Brain microvascular endothelial cell (primary cell): ENCODE data around the gene NFIX.

Source experiments
- DNase-seq: peaks from one replicate; pipeline ENCODE4 v3.0.0-alpha.2; 2020
- H3K27ac ChIP-seq: fragments of 250-450 bp; sonication (Bioruptor Pico); 2 replicates; pipeline ENCODE4 v1.5.1; 2020; ENCODE audit warnings: mild to moderate bottlenecking, moderate library complexity
- H3K27me3 ChIP-seq: fragments of 250-450 bp; sonication (Bioruptor Pico); replicated peaks from 2 replicates; pipeline ENCODE4 v1.5.1; 2020; ENCODE audit warnings: mild to moderate bottlenecking
- H3K36me3 ChIP-seq: fragments of 250-450 bp; sonication (Bioruptor Pico); replicated peaks from 2 replicates; pipeline ENCODE4 v1.5.1; 2020; ENCODE audit warnings: mild to moderate bottlenecking
- H3K4me3 ChIP-seq: 2 replicates; pipeline ENCODE4 v1.5.1; 2011; ENCODE audit warnings: low read depth, mild to moderate bottlenecking, control low read depth, low read length, moderate library complexity
- in situ Hi-C: cut with HindIII; loops from 2 replicates; pipeline ENCODE4 v1.10.0; 2017; ENCODE audit warnings: low sequenced_read_pairs, low pct_ligation_motif_present
- TF ChIP-seq, protein P1 (sequence below): IDR thresholded peaks from 2 replicates; pipeline ENCODE4 v1.5.1; 2011; ENCODE audit warnings: low read depth, mild to moderate bottlenecking, moderate library complexity, low read length, control low read depth, inconsistent platforms; ENCODE audit errors: missing control alignments

Gene NFIX

DNA sequence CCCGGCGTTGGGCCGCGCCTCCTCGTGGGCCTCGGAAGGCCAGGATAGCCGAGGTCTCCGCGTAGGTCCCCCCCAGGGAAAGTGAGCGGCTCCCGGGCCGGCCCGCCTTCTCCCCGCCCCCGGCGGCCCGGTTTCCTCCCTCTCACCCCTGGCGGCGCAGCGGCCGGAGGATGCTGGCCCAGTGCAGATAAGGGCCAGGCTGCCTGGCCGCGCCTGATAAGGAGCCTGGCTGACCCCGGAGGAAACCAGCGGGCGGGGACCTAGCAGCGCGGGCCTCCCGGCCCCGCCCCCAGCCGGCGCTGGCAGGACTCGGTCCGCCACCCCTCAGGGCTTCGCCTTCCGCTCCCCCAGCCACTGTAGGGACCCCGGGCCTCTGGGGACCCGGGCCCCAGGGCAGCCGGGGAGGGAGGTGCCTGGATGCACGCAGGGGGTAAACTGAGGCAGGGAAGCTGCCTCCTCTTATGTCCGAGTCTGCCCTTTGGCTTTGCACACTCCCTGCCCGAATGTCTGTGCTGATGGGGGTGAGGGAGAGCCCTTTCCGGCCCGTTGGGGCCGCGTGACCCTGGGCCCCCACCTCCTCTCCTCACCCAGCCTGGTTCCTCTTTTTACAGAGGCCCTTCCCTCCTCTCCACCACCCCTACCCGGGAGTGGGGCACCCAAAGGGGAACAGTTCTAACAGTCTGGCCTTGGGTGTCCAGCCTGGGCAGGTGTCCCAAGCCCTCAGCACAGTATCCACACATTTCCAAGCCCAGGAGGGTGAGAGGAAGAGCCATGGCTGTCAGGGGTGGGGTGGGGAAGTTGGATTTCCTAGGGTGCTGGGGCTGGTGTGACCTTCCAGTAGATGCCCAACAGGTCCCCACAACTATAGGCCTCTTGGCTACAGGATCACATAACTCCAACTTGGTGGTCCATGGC is 107.6 kb downstream of the NFIX start, which contains the start of gene LYL1:
TSS of gene LYL1 (minus strand) at position 193 of the 915 bp plus-strand sequence. CDS start 1,687 bp downstream, outside the sequence.
- Histone ChIP-seq H3K27me3 (no peaks in the 10 kb centered on the region), H3K27ac (no peak within 1 kb of the TSS), H3K36me3 (peaks cover 12% of the 10 kb centered on the region), H3K4me3 (peak within 1 kb of the TSS; percentile 34)
- DNase-seq = no peak
- in situ Hi-C loops = no loop called here
- TF ChIP-seq, protein P1, sequence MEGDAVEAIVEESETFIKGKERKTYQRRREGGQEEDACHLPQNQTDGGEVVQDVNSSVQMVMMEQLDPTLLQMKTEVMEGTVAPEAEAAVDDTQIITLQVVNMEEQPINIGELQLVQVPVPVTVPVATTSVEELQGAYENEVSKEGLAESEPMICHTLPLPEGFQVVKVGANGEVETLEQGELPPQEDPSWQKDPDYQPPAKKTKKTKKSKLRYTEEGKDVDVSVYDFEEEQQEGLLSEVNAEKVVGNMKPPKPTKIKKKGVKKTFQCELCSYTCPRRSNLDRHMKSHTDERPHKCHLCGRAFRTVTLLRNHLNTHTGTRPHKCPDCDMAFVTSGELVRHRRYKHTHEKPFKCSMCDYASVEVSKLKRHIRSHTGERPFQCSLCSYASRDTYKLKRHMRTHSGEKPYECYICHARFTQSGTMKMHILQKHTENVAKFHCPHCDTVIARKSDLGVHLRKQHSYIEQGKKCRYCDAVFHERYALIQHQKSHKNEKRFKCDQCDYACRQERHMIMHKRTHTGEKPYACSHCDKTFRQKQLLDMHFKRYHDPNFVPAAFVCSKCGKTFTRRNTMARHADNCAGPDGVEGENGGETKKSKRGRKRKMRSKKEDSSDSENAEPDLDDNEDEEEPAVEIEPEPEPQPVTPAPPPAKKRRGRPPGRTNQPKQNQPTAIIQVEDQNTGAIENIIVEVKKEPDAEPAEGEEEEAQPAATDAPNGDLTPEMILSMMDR = no peak

DNA sequence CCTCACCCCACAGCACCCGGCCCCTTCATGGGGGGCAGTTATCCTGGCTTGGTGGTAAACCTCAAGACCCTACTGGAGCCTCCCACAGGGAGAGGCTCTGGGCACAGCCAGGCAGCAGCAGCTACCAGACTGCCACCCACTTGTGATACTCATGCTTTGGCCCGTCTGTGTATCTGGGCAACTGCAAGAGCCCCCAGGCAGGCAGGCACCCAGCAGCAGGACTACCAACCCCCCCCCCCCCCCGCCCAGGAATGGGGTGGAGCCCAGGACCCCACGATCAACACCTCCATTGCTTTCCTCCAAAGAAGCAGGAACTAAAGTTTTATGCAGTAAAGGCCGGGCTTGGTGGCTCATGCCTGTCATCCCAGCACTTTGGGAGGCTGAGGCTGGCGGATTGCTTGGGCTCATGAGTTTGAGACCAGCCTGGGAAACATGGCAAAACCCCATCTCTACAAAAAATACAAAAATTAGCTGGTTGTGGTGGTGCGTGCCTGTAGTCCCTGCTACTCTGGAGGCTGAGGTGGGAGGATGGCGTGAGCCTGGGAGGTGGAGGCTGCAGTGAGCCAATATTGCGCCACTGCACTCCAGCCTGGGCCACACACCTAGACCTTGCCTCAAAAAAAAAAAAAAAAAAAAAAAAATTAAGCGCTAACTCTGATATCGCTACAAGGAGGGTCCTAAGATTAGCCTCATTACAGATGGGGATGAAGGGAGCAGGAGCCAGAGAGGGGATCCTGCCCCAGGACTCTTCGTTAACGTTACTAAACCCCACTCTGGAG is 108.5 kb downstream of the NFIX start:
- no peak for DNase-seq
- Histone ChIP-seq H3K27me3 (no peaks in the 10 kb centered on the region), H3K36me3 (peaks cover 14% of the 10 kb centered on the region), H3K4me3 (no peak overlapping the region), H3K27ac (no peak overlapping the region)
- in situ Hi-C loops = no loop called here
- TF ChIP-seq, protein P1 = no peak

DNA sequence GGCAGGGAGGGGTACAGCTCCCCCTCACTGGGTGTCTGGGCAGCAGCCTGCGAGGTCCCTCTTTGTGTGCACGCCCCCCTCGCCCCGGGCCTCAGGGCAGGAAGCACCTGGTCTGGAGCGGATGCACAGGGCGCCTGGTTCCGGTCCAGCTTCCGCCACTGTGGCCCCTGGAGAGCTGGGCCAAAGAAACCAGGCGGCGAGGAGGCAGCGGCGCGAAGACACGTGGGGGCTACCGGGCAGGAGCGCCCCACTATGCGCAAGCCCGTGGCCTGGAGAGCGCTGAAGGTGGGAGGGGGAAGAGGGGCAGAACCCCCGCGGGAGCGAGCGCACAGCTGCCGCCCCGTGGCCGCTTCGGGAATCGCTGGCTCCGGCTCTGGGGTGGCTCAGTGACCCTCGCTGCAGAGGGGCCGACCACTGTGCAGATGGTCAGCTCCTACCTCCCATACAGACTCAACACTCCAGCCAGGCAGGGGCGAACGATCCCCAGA is 109.1 kb downstream of the NFIX start:
- DNase-seq = no peak
- Histone ChIP-seq H3K4me3 (no peak overlapping the region), H3K36me3 (peaks cover 19% of the 10 kb centered on the region), H3K27me3 (no peaks in the 10 kb centered on the region), H3K27ac (no peak overlapping the region)
- in situ Hi-C loops = no loop called here
- TF ChIP-seq, protein P1 = peak; percentile 79

DNA sequence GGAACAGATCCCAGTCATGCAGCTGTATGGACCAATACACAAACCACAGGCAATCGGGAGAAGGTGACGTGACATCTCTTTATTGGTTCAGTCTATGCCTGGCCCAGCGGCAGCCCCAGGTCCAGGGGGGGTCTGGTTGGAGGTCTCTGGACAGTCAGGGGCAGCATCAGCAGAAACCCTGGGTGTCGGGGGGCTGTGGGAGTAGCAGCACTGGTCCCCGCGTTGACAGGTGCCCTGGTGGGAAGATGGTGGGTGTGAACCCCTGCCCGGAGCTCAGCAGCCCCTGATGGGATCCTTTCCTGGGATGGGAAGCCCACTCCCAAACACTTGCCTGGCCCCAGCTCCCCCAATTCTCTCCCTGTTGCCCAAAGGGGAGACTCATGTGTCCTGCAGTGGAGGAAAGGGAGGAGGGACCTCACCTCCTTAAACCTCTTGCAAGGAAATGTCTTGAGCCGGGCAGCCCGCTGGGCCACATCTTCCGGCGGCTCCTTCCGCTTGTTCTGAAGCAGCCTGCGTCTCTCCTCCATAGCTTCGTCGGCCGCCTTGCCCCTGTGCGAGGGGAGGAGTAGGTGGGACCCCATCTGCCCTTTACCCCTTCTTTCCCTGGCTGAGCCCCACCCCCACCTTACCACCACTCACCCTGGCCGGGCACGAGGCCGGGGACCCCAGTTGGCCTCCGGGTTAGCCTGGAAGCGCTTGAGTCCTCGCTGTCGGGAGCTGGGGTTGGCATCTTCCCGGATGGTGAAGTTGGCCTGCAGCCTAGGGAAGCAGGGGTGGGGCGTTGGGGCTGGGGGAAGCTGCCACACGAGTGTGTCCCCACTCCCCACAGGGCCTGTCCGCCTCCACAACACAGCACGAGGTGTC is 109.8 kb downstream of the NFIX start:
- no peaks in the 10 kb centered on the region for H3K27me3 ChIP-seq
- peaks cover 25% of the 10 kb centered on the region for H3K36me3 ChIP-seq
- in situ Hi-C loops = no loop called here
- no peak overlapping the region for H3K4me3 ChIP-seq
- TF ChIP-seq, protein P1 = no peak
- DNase-seq = no peak
- H3K27ac ChIP-seq = no peak overlapping the region

DNA sequence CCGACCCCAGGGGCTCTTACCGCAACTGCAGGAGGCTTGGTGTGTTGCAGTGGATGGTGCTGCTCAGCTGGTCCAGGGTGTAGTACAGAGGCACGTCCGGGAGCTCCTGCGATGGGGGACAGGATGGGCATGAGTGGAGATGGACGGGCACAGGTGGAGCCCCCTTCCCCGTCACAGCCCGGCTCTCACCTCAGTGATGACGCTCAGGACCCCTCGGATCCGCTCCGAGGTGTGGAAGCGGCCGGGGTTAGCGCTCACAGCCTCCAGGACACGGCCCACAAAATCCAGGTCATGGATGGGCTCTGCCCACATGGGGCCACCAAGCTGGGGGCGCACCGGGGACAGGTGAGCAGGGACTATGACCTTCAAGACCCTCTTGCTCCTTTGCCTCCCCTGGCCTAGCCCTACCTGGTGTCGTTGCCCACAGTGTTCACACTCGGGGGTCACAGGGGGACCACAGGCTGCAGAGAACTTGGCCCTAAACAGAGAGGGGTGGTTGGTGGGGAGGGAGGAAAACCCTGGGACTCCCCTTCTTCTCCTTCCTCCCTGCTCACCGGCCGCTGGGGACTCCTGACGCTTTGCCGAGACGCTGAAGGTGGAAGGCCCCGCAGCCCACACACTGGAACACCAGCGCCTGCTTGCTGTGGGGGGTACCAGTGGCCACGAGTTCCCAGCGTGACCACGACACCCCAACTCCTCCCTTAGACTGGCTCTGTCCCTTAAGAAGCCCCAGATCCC is 114.3 kb downstream of the NFIX start:
- in situ Hi-C loops = no loop called here
- no peak overlapping the region for H3K4me3 ChIP-seq
- TF ChIP-seq, protein P1 = no peak
- DNase-seq = no peak
- peaks cover 47% of the 10 kb centered on the region for H3K36me3 ChIP-seq
- H3K27me3 ChIP-seq = no peaks in the 10 kb centered on the region
- no peak overlapping the region for H3K27ac ChIP-seq
